GM21528 (cell line): Measurements from ENCODE around the gene ZDHHC4.
A peak's percentile ranks its signal among the peaks of the same experiment; 100 is the strongest.

Experiments used
- ATAC-seq: cut with Tn5 transposase; IDR thresholded peaks from one replicate; pipeline ENCODE4 v1.9.1; 2021; ENCODE audit warnings: mild to moderate bottlenecking, moderate library complexity; ENCODE audit not compliant: unreplicated experiment, low FRiP score

ZDHHC4 gene

DNA sequence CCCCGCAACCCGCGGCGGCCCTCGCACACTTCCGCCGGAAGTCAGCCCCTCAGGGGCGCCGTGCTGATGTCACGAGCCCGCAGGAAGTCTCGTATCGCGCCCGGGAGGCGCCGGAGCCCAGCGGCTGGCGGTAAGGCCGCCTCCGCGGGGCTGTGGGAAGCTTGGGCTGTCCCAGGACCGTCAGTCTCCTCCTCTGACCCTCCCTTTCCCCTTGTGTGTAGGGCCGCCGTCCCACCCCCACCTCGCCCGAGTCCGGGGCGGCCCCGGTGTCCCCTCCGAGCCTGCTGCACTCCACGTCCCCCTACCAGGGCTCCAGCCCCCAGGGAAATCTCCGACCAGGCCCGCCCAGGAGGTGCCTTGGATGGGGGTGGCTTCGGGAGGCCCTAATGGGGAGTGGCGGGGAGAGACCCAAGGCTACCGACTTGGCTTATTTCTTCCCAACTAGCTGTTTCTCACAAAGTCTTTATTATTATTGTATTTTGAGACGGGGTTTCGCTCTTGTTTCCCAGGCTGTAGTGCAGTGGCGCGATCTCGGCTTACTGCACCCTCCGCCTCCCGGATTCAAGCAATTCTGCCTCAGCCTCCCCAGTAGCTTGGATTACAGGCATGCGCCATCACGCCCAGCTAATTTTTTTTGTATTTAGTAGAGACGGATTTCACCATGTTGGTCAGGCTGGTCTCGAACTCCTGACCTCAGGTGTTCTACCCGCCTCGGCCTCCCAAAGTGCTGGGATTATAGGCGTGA, at the start of gene ZDHHC4:
Gene ZDHHC4, plus strand, starts transcription at position 86 of the 745 bp plus-strand sequence. CDS start 3,108 bp downstream, outside the sequence.
- ATAC-seq, result peak; percentile 95

DNA sequence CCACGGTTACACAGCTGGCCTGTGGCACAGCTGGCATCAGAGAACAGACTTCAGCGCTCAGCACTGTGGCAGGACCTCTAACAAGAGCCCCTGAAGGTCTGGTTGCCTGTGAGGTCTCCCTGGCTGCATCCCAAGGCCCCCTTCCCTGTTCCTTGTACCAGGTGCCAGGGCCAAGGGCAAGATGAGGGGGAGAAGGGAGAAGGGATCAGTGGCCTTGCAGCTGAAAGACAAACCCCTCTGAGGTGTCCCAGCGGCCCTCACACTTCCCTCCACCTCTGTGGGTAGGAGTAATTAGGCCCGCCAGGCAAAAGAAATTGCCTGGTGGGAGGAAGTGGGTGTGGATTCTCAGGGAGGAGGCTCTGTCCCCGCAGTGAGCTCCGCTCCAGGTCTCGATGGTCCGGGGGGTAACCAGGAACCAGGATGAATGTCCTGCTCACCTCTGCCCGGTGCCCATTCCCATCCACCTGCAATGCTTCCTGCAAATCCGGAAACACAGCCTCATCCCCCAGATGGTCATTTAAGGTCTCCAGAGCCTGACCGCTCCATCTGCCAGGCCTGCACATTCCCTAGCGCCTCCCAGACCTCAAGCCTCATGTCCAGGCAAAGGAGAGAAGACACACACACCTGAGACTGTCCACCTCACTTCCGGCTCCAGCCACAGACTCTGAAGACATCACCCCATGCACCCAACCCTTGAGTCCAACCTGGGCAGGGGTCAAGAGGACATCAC, 48.7 kb upstream of the ZDHHC4 start:
- no peak for ATAC-seq

DNA sequence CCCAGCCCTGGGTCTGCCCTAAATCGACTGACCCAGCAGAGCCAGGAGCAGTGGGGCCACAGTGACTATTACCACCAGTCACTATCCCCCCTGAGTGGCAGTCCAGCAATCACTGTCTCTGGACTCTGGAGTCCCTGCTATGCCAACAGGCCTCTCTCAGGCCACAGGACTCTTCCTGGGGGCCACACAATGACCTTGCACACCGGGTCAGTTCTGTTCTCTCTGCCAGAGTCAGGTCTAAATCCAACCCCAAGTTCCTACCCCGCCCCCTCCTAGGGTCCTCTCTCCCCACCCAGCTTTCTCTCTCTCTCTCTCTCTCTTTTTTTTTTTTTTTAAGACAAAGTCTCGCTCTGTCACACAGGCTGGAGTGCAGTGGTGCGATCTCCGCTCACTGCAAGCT, 47.6 kb upstream of the ZDHHC4 start:
- ATAC-seq, result no peak

DNA sequence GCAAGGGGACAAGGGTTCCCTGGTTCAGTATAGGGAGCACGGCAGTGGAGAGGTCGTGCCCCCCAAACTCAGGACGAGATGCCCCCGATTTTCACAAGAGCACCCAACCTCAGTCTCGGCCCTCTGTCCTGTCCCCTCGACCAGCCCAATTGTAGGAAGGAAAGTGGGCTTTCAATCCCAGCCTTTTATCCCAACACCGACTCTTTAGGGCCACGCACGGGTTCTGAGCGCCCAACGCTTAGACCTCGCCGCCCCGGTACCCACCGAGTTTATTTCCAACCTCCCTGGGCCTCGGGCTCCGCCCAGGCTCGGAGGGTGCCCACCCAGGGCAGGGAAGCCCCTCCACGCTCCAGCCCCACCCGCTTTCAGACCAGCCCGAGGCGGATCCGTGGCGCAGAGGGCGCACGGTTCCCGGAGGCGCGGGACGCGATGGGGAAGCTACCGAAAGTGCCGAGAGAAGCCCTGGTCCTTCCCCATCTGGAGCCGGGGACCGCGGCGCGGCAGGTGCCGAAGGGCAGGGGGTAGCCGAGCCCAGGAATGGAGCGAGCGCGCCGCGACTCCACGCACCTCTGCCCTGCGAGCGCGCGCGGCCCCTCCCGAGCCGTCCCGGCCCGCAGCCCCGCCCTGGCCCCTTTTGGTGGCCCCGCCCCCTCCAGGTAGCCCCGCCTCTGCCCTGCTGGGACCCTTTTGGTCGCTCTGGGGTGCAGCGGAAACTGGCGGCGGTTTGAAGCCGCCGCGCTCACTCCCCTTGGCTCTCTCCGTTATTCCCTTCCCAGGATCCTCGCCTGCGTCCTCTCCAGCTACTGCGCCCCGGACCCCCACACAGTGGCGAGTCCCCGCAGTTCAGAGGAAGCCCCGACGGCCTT, 46.4 kb upstream of the ZDHHC4 start:
- no peak for ATAC-seq

DNA sequence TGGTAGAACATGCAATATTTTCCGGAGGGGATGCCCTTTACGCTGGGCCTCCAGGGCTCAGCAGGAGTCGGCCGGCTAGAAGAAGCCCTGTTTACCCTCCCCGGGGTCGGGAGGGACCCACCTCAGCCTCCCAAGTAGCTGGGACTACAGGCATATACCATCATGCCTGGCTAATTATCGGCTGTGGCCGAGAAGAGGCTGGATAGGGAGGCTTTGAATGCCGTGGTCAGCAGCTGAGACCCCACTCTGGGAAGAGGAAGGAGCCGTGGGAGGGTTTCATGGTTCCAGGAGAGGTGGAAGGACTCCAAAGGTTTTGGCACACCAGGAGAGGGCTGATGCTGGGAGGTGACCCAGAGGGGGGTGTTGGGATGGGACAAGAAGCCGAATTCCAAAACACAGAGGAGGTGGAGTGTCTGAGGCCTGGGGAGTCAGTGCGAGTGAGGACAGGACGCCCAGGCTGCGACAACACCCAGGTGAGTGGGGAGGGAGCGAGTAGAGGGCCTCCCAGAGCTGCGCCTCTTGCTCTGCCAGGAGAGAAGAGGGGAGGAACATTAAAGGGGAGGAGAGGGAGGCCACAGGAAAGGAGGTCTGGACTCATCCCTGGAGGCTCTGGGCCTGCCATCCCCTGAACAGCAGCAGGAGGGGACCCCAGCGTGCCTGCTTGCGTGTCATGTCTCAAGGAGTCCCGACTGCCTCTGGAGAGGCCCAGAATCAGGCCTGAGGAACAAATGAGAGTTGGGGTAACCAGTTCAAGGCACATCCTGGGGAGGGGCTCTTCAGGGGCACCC, 45.6 kb upstream of the ZDHHC4 start:
- no peak for ATAC-seq

DNA sequence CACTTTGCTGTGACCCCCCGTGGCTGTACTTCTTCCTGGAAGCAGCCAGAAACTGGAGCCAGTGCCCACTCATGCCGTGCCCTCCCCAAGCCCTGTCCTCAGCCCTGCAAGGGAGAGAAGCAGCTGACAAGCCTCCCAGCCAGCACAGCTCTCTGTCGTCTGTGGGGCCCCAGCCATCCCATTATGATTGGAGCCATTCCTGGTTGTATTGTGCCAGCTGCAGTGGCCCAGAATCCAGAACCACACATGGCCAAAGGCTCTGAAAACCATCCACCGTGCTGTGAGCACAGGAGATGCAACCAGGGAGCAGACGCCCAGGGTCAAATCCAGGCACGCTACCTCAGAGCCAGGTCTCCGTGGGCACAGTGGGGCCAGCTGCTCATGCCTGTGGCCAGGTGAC, 44.7 kb upstream of the ZDHHC4 start:
- ATAC-seq, result no peak

DNA sequence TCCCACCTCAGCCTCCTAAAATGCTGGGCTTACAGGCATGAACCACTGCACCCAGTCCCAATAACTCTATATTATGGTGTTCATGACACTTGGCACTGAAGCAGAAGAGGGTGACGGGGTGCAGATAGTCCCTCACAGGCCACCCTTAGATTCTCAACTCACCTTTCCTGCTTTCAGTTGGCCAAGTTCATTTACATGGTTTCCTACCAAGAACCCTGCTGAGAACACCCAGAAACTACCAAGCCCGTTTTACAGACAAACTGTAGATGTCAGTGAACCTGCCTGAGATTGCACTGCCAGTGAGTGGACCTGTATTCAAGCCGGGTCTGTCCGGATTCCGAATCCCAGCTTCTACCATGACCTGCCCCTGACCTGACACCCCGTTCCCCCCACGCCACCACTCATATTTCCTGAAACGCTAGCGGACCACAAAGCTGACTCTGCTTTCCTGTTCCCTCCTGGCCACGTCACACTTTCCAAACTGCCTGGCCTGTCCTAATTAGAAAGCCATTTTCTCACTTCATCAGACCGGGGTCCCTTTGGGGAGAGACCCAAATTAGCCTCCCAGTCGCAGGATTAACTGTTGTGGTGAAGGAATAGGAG, 43.3 kb upstream of the ZDHHC4 start:
- no peak for ATAC-seq

DNA sequence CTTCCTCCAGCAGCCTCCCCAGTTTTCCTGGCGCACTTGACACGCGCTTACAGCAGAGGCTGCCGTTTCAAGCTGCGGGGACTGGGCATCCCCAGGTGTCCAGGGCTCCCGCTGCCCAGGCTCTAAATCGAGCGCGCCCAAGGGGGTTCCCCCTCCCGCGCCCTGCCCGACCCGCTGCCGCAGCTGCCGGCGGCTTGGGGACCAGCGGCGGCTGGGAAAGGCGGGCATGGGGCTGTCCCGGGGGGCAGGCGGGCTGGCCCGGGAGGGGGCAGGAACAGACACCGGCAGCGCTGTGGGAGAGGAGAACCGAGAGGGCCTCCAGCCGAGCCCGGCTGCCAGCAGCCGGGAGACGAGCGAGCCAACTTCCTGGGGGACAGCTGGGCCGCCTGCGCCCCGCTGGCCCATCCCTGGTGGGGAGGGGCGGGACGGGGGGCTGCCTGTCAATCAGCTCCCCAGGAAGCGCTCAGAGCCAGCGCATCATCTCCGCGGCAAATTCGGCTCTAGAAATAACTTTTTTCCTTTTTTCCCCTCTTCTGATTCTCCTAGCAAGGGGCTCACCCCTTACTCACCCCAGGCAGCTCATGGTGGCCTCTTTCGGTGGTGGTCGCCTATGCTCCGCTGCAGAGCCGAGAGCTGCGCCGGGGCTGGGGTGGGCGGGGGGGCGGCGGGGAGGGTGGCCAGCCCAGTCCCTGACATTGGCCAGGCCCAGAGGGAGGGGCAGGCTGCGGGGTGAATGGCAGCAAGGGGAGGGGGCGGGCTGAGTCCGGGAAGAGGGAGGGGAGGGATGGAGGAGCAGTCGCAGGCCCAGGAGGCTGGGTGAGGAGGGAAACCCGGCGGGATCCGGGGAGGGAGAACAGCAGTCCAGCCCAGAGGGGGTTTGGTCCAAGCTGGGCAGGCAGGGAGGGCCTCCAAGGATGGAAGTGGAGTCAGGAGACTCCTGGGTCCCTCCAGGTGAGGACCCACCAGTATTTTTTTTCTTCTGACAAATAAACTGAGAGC, 40.7 kb upstream of the ZDHHC4 start:
- ATAC-seq, result no peak

DNA sequence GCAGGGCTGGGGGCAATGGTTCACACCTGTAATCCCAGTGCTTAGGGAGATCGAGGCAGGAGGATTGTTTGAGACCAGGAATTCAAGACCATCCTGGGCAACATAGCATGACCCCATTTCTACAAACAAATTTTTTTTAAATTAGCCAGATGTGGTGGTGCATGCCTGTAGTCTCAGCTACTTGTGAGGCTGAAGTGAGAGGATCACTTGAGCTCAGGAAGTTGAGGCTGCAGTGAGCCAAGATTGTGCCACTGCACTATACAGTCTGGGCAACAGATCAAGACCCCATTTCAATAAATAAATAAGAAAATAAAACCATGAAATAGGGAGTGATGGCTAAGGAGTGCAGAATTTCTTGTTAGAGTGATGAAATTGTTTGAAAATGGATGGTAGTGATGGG, 34.9 kb upstream of the ZDHHC4 start:
- no peak for ATAC-seq

DNA sequence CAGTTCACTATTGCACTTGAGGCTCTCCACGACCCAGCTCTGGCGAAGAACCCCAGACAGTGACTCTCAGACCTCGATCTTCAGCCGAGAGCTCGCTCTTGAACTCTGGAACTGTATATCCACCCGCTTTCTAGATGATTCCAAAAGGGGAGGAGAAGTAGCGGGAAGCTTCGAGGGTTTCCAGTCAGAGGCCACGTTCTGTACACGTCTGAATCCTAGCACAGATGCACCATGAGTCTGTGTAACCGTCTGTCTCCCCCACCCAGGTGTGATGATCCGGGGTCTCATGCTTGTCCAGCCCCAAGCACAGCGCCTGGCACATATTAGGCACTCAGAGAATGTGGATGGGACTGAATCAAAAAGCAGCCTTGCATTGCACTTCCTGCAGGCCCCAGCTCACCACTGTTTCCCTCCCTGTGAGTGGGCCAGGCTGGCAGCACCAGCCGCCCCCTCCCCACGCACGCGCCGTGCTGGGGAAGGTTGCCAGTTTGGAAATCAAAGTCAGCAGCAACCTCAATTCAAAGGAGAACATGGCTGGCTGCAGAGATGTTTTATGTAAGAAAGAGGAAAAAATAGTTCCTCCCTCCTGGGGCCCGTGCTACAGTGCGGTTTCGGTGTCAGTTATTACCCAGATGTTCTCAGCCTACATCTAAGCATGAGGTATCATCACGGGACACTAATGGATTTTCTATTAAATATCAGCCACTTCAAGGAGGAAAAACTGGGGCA, 31.7 kb upstream of the ZDHHC4 start:
- no peak for ATAC-seq

DNA sequence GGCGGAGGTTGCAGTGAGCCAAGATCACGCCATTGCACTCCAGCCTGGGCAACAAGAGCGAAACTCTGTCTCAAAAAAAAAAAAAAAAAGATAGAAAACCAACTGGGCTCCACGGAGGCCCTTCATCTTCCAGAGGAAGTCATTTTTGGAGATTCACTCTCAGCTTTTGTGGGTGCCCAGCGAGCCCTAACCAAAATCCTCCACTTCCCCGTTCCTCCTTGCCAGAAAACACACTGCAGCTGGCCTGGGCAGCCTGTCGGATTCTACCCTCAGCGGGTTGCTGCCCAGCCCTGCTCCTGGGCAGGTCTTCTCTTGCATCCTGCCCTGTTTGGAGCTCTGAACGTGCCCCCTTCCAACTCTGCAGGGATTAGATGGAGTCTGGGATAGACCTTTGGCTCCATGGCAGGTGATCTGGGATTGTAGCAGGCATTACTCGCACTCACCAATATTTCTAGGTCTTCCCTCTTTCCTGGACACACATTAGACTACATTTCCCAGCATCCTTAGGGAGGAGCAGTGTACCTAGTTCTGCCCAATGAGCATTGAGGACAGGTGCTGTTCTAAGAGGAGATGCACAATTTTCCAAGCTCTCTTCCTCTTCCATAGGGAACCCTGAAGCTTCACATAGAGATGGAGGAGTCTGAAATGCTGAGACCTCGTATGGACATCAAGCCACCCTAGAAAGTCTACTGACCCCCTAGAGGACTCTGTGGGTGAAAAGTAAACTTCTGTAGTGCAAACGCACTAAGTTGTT, 30.6 kb upstream of the ZDHHC4 start:
- no peak for ATAC-seq

DNA sequence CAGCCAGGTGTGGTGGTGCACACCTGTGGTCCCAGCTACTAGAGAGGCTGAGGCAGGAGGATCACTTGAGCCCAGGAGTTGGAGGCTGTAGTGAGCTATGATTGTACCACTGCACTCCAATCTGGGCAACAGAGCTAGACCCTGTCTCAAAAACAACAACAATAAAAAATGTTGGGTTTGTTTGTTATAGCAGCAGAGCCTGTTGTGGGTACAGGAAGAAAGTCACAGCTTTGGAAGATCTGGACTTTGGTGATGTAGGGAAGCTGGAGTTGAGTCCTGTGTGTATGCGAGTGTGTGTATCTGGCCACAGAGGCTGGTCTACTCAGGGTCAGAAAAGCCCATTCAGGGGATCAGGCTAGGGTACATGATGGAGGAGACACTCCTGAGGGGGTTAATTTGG, 29.9 kb upstream of the ZDHHC4 start:
- no peak for ATAC-seq

DNA sequence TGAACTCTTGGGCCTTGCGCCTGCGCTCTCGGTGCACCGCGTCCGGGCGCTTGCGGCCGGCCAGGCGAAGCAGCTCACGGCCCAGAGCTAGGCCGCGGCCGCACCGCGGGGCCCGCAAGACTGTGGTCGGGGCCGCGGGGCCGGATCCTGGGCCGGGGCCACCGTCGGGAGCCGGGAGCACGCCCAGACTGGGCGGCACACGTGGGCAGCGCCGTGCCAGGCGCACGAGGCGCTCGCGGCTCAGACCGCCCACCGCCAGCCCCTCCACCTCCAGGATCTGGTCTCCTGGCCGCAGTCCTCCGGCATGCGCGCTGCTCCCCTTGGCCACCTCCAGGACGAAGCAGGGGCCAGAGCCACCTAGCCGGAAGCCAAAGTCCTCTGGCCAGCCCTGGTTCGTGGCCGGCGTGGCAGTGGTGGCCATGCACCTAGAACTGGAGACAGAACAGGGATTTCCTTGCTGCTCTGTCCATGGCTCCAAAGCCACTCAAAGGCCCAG, 26.2 kb upstream of the ZDHHC4 start, which contains the start of gene GRID2IP:
Gene GRID2IP, minus strand, starts transcription at position 446 of the 496 bp plus-strand sequence. Its CDS starts 25 bp downstream, at position 421.
- no peak for ATAC-seq

DNA sequence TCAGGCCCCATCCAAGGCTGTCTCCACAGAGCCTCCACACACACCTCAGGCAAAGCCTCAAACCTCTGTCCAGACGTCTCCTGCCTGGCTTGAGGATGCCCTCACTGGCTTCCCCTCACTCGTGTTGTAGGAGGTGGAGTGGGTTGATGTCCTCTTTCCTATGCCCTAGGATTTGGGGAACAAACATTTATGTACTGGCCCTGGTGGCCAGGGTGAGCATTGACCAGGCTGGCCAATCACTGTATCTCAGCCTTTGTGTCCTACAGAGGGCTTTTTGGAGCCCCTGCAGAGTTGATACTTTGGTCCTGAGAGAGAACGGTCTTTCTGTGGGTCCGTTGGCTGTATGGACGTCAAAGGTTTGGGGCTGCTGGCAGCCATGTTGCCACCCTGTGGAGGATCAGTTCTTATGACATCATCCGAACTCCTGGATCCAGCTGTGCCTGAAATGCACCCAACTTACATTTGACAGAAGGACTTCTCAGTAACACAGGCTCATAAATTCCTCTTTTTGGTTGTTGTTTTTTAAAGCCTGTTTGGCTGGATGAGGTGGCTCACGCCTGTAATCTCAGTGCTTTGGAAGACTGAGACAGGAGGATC, 23.7 kb upstream of the ZDHHC4 start:
- no peak for ATAC-seq

DNA sequence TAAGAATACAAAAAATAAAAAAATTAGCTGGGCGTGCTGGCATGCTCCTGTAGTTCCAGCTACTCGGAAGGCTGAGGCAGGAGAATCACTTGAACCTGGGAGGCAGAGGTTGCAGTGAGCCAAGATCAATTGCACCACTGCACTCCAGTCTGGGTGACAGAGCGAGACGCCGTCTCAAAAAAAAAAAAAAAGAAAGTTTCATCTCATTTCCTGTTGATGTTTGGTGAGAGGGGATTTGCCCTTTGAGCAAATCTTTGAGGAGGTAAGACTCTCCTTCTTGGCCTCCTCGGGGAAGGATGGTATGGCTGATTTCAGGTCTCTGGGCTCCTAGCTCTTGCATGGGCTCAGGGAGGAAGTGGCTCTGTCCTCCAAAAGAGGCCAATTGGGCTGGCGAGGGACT, 22.4 kb upstream of the ZDHHC4 start:
- ATAC-seq, result no peak

DNA sequence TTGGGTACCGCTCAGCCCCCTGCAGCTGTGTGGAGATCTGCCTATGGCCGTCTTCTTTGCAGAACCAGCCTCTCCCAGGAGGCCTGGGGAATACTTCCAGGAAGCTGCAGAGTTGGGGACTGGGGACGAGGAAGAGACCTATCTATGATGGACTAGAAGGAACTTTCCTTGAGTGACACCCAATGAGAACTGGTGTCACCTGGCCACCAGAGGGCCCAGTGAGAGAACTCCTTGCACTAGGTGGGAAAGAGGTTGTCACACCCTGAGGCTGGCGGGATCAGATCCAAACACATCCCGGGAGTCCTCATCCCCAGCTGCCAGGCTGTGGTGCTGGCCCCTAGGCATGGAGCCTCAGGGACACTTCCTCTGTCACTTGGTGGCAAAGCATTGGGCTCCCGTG, 21.1 kb upstream of the ZDHHC4 start:
- no peak for ATAC-seq

DNA sequence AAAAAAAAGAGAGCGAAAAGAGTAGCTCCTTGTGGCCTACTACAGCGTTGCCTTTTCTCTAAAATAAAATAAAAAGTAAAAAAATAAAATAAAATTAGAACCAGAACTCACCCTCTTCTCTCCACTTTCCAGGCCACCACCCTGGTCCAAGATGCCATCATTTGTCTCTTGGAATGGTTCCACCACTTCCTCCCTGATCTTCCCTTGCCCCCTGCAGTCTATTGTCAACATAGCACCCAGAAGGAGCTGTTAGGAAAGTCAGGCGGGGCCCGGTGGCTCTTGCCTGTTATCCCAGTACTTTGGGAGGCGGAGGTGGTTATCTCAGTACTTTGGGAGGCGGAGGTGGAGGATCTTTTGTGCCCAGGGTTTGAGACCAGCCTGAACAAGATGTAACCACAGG, 18.4 kb upstream of the ZDHHC4 start:
- ATAC-seq, result no peak
